HepG2 (cell line): ENCODE results near the gene SLIT1. TPM values are rescaled to one million over a fixed set of nuclear protein-coding genes. Genes with fewer than 3 reads are reported as not detected.
A peak's percentile ranks its signal among the peaks of the same experiment; 100 is the strongest.

Experiments
- NR2F6 ChIP-seq, 2 experiments: IDR thresholded peaks; 2 replicates each; pipeline ENCODE4 v1.6.1; 2016; ENCODE audit warnings: antibody characterized with exemption in 1 of 2, mild to moderate bottlenecking in 1 of 2
- PRMT3 ChIP-seq: sonication (generic); formaldehyde crosslinking; IDR thresholded peaks from 2 replicates; pipeline ENCODE4 v1.8.1; 2022; ENCODE audit warnings: low read depth, mild to moderate bottlenecking, moderate library complexity, missing genetic modification reagents, borderline replicate concordance
- RARG ChIP-seq: sonication (generic); formaldehyde crosslinking; IDR thresholded peaks from 2 replicates; pipeline ENCODE4 v1.4.0; 2020; ENCODE audit warnings: low read depth, mild to moderate bottlenecking, missing genetic modification reagents
- SIX4 ChIP-seq: sonication (generic); formaldehyde crosslinking; IDR thresholded peaks from 2 replicates; pipeline ENCODE4 v1.4.0; 2020; ENCODE audit warnings: missing genetic modification reagents
- ZNF549 ChIP-seq: sonication (generic); formaldehyde crosslinking; IDR thresholded peaks from 2 replicates; pipeline ENCODE4 v1.5.0; 2020; ENCODE audit warnings: missing genetic modification reagents
- ZSCAN25 ChIP-seq: sonication (generic); formaldehyde crosslinking; IDR thresholded peaks from 2 replicates; pipeline ENCODE4 v1.8.0; 2022; ENCODE audit warnings: mild to moderate bottlenecking, missing genetic modification reagents
- polyA plus RNA-seq, 8 experiments: library from polyadenylated mRNA; depleted of rRNA in 3 of 8; stranded (reverse) in 7 of 8; unstranded in 1 of 8; fragments of >200 nt; fragmentation: Illumina TruSeq in 4 of 8; extraction: Trizol in 4 of 8; gene quantifications; 2 replicates each; pipeline versions ENCODE4 v1.2.1 to v1.2.3, GENCODE V29; 2011 to 2016; ENCODE audit warnings: low read depth in 4 of 8, missing spikeins in 1 of 8, mixed read lengths in 1 of 8; ENCODE audit not compliant: insufficient read depth in 1 of 8
- total RNA-seq, 5 experiments: library from RNA; depleted of rRNA; stranded (reverse); fragments of >200 nt; fragmentation: Illumina TruSeq; extraction: Trizol; gene quantifications; 2 replicates each; pipeline ENCODE4 v1.2.3, GENCODE V29; 2016; ENCODE audit warnings: low read depth in 1 of 5
- TF ChIP-seq, protein P1 (sequence below): sonication (generic); formaldehyde crosslinking; IDR thresholded peaks from 2 replicates; pipeline ENCODE4 v1.4.0; 2020; ENCODE audit warnings: mild to moderate bottlenecking, missing genetic modification reagents, borderline replicate concordance
- TF ChIP-seq, protein P2 (sequence below): sonication (generic); formaldehyde crosslinking; IDR thresholded peaks from 2 replicates; pipeline ENCODE4 v1.4.0; 2020; ENCODE audit warnings: missing genetic modification reagents; ENCODE audit errors: not compliant biosample characterization
- TF ChIP-seq, protein P3 (sequence below): sonication (generic); formaldehyde crosslinking; IDR thresholded peaks from 2 replicates; pipeline ENCODE4 v1.8.0; 2022; ENCODE audit warnings: mild to moderate bottlenecking, missing genetic modification reagents, moderate library complexity
- TF ChIP-seq, protein P4 (sequence below): IDR thresholded peaks from 2 replicates; pipeline ENCODE4 v1.6.1; 2016; ENCODE audit warnings: low read depth, missing genetic modification reagents, missing compliant biosample characterization
- TF ChIP-seq, protein P5 (sequence below): sonication (generic); formaldehyde crosslinking; IDR thresholded peaks from 2 replicates; pipeline ENCODE4 v1.8.1; 2022; ENCODE audit warnings: low read depth, mild to moderate bottlenecking, missing genetic modification reagents

Gene SLIT1
- total and polyA plus RNA-seq, 2 of the 13 experiments (the other 11 are each of a cell fraction or from before 2014, with no cell fraction given), result 0.09 to 0.33 TPM

DNA sequence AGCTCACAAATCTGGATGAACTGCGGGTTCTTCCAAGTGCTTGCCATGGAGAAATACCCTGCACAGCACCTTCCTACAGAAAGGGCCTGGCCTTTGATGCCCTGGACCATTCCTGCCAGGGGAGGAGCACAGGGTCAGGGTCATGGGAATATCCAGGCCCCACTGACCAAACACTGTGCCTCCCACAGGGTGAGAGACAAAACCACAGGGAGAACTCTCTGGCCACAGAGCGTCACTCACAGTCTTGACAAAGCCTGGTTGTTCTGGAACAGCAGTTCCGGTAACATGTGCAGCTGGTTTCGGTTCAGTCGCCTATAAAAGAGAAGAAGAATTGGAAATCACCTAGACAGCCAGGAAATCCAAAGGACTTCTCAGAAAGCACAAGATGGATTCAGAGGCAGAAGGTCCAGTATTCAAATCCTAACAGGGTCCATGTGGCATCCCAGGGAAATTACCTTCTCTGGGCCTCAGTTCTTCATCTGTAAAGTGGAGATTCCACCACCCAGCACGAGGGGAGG is 28.1 kb downstream of the SLIT1 start (continued):
- TF ChIP-seq, protein P1, sequence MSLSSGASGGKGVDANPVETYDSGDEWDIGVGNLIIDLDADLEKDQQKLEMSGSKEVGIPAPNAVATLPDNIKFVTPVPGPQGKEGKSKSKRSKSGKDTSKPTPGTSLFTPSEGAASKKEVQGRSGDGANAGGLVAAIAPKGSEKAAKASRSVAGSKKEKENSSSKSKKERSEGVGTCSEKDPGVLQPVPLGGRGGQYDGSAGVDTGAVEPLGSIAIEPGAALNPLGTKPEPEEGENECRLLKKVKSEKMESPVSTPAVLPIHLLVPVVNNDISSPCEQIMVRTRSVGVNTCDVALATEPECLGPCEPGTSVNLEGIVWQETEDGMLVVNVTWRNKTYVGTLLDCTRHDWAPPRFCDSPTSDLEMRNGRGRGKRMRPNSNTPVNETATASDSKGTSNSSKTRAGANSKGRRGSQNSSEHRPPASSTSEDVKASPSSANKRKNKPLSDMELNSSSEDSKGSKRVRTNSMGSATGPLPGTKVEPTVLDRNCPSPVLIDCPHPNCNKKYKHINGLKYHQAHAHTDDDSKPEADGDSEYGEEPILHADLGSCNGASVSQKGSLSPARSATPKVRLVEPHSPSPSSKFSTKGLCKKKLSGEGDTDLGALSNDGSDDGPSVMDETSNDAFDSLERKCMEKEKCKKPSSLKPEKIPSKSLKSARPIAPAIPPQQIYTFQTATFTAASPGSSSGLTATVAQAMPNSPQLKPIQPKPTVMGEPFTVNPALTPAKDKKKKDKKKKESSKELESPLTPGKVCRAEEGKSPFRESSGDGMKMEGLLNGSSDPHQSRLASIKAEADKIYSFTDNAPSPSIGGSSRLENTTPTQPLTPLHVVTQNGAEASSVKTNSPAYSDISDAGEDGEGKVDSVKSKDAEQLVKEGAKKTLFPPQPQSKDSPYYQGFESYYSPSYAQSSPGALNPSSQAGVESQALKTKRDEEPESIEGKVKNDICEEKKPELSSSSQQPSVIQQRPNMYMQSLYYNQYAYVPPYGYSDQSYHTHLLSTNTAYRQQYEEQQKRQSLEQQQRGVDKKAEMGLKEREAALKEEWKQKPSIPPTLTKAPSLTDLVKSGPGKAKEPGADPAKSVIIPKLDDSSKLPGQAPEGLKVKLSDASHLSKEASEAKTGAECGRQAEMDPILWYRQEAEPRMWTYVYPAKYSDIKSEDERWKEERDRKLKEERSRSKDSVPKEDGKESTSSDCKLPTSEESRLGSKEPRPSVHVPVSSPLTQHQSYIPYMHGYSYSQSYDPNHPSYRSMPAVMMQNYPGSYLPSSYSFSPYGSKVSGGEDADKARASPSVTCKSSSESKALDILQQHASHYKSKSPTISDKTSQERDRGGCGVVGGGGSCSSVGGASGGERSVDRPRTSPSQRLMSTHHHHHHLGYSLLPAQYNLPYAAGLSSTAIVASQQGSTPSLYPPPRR, result peak; percentile 86; the same call in 1 of the 2 replicates
- TF ChIP-seq ZSCAN25 (CRISPR knock-in tag) (0 out of 2 replicates have a peak, but pooled peaks have one; percentile 25), ZNF549 (no peak), SIX4 (0 out of 2 replicates have a peak, but pooled peaks have one; percentile 66), NR2F6 (IDR thresholded peaks at IDR 0.05) (peak; percentile 97), NR2F6 (CRISPR knock-in tag; IDR thresholded peaks at IDR 0.05) (peak; percentile 99), PRMT3 (CRISPR knock-in tag) (0 out of 2 replicates have a peak, but pooled peaks have one; percentile 61), RARG (no peak)
- TF ChIP-seq, protein P2, sequence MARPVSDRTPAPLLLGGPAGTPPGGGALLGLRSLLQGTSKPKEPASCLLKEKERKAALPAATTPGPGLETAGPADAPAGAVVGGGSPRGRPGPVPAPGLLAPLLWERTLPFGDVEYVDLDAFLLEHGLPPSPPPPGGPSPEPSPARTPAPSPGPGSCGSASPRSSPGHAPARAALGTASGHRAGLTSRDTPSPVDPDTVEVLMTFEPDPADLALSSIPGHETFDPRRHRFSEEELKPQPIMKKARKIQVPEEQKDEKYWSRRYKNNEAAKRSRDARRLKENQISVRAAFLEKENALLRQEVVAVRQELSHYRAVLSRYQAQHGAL (CRISPR knock-in tag), result peak; percentile 34
- TF ChIP-seq, protein P3, sequence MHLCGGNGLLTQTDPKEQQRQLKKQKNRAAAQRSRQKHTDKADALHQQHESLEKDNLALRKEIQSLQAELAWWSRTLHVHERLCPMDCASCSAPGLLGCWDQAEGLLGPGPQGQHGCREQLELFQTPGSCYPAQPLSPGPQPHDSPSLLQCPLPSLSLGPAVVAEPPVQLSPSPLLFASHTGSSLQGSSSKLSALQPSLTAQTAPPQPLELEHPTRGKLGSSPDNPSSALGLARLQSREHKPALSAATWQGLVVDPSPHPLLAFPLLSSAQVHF (CRISPR knock-in tag), result no peak
- TF ChIP-seq, protein P4, sequence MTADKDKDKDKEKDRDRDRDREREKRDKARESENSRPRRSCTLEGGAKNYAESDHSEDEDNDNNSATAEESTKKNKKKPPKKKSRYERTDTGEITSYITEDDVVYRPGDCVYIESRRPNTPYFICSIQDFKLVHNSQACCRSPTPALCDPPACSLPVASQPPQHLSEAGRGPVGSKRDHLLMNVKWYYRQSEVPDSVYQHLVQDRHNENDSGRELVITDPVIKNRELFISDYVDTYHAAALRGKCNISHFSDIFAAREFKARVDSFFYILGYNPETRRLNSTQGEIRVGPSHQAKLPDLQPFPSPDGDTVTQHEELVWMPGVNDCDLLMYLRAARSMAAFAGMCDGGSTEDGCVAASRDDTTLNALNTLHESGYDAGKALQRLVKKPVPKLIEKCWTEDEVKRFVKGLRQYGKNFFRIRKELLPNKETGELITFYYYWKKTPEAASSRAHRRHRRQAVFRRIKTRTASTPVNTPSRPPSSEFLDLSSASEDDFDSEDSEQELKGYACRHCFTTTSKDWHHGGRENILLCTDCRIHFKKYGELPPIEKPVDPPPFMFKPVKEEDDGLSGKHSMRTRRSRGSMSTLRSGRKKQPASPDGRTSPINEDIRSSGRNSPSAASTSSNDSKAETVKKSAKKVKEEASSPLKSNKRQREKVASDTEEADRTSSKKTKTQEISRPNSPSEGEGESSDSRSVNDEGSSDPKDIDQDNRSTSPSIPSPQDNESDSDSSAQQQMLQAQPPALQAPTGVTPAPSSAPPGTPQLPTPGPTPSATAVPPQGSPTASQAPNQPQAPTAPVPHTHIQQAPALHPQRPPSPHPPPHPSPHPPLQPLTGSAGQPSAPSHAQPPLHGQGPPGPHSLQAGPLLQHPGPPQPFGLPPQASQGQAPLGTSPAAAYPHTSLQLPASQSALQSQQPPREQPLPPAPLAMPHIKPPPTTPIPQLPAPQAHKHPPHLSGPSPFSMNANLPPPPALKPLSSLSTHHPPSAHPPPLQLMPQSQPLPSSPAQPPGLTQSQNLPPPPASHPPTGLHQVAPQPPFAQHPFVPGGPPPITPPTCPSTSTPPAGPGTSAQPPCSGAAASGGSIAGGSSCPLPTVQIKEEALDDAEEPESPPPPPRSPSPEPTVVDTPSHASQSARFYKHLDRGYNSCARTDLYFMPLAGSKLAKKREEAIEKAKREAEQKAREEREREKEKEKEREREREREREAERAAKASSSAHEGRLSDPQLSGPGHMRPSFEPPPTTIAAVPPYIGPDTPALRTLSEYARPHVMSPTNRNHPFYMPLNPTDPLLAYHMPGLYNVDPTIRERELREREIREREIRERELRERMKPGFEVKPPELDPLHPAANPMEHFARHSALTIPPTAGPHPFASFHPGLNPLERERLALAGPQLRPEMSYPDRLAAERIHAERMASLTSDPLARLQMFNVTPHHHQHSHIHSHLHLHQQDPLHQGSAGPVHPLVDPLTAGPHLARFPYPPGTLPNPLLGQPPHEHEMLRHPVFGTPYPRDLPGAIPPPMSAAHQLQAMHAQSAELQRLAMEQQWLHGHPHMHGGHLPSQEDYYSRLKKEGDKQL (CRISPR knock-in tag), result peak; percentile 79; the same call in 1 of the 2 replicates
- TF ChIP-seq, protein P5, sequence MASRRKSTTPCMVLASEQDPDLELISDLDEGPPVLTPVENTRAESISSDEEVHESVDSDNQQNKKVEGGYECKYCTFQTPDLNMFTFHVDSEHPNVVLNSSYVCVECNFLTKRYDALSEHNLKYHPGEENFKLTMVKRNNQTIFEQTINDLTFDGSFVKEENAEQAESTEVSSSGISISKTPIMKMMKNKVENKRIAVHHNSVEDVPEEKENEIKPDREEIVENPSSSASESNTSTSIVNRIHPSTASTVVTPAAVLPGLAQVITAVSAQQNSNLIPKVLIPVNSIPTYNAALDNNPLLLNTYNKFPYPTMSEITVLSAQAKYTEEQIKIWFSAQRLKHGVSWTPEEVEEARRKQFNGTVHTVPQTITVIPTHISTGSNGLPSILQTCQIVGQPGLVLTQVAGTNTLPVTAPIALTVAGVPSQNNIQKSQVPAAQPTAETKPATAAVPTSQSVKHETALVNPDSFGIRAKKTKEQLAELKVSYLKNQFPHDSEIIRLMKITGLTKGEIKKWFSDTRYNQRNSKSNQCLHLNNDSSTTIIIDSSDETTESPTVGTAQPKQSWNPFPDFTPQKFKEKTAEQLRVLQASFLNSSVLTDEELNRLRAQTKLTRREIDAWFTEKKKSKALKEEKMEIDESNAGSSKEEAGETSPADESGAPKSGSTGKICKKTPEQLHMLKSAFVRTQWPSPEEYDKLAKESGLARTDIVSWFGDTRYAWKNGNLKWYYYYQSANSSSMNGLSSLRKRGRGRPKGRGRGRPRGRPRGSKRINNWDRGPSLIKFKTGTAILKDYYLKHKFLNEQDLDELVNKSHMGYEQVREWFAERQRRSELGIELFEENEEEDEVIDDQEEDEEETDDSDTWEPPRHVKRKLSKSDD (CRISPR knock-in tag), result 0 out of 2 replicates have a peak, but pooled peaks have one; percentile 51
